GM12878 (cell line): ENCODE results near the gene HK1. TPM values are rescaled to one million over a fixed set of nuclear protein-coding genes. Genes with fewer than 3 reads are reported as not detected.

Experiments used
- ATAC-seq: fragments of 200-7000 bp; cut with Tn5 transposase; 3 replicates; pipeline ENCODE4 v1.9.1; 2020; ENCODE audit warnings: mild to moderate bottlenecking, moderate library complexity
- BruUV-seq: library from RNA; stranded (reverse); fragments of 400-500 nt; replicated peaks from 2 replicates; lab custom pipeline; 2021; lab: Mats Ljungman, UMichigan
- CTCF ChIA-PET: fragments of 300-600 bp; sonication (Branson Sonifier 250); formaldehyde crosslinking; extraction: SDS; loops from one replicate; lab custom pipeline; 2021; ENCODE audit warnings: inconsistent platforms; lab: Yijun Ruan, JAX
- POLR2A ChIA-PET: fragments of 350-600 bp; formaldehyde crosslinking; extraction: SDS; loops from one replicate; lab custom pipeline; 2021; ENCODE audit warnings: inconsistent platforms; lab: Charles Lee
- RAD21 ChIA-PET: fragments of 300-600 bp; sonication (Branson Sonifier 250); formaldehyde crosslinking; loops from one replicate; lab custom pipeline; 2023; ENCODE audit warnings: antibody characterized with exemption; ENCODE audit not compliant: unreplicated experiment; lab: Charles Lee
- SMC1A ChIA-PET: fragments of 300-600 bp; sonication (Branson Sonifier 250); formaldehyde crosslinking; loops from one replicate; lab custom pipeline; 2023; ENCODE audit not compliant: unreplicated experiment, uncharacterized antibody; lab: Charles Lee
- DNase-seq: peaks from one replicate; pipeline ENCODE4 v3.0.0-alpha.2; 2011; ENCODE audit warnings: low read depth, low spot score
- FAIRE-seq: peaks from 3 replicates; lab custom pipeline; 2011; peaks lifted over from hg19 to GRCh38; lab: Jason Lieb, UNC
- H2AFZ ChIP-seq: 2 replicates; pipeline ENCODE4 v1.6.0; 2011; ENCODE audit warnings: low read depth, low read length, control low read depth; ENCODE audit not compliant: control insufficient read depth
- H3K27ac ChIP-seq: 2 replicates; pipeline ENCODE4 v1.5.1; 2011; ENCODE audit warnings: control low read depth; ENCODE audit not compliant: control insufficient read depth, insufficient read depth
- H3K27me3 ChIP-seq, 2 experiments: replicated peaks in 1 of 2; 2 replicates each; pipeline versions ENCODE4 v1.6.0 to v1.6.1; 2011; ENCODE audit warnings: low read length in 1 of 2; ENCODE audit not compliant: control insufficient read depth in 2 of 2, insufficient read depth in 2 of 2
- H3K36me3 ChIP-seq, 2 experiments: 2 replicates each; pipeline ENCODE4 v1.5.1; 2011; ENCODE audit warnings: low read length in 1 of 2; ENCODE audit not compliant: control insufficient read depth in 2 of 2, insufficient read depth in 2 of 2
- H3K4me1 ChIP-seq: 2 replicates; pipeline ENCODE4 v1.6.1; 2011; ENCODE audit warnings: mild to moderate bottlenecking, low read length, moderate library complexity, mixed read lengths; ENCODE audit not compliant: control insufficient read depth, insufficient read depth
- H3K4me2 ChIP-seq: 2 replicates; pipeline ENCODE4 v1.6.0; 2011; ENCODE audit warnings: control low read depth; ENCODE audit not compliant: control insufficient read depth, insufficient read depth
- H3K4me3 ChIP-seq: fragments of 200-600 bp; sonication (generic); 2 replicates; pipeline ENCODE4 v1.5.1; 2016
- H3K79me2 ChIP-seq: 2 replicates; pipeline ENCODE4 v1.6.0; 2011; ENCODE audit warnings: low read length; ENCODE audit not compliant: control insufficient read depth, insufficient read depth
- H3K9ac ChIP-seq: 2 replicates; pipeline ENCODE4 v1.8.0; 2011; ENCODE audit warnings: low read length, control low read depth, mixed read lengths; ENCODE audit not compliant: control insufficient read depth, insufficient read depth
- H3K9me3 ChIP-seq: replicated peaks from 3 replicates; pipeline ENCODE4 v1.5.1; 2011; ENCODE audit warnings: mild to moderate bottlenecking, low read length; ENCODE audit not compliant: control insufficient read depth, insufficient read depth
- H4K20me1 ChIP-seq: 2 replicates; pipeline ENCODE4 v1.6.0; 2011; ENCODE audit not compliant: control insufficient read depth, insufficient read depth
- EED ChIP-seq: sonication (generic); IDR thresholded peaks from 2 replicates; pipeline ENCODE4 v1.6.1; 2016; ENCODE audit warnings: antibody characterized with exemption, low read depth
- MTA2 ChIP-seq: fragments of 450-650 bp; IDR thresholded peaks from 2 replicates; pipeline ENCODE4 v1.6.1; 2016; ENCODE audit warnings: low read depth, mild to moderate bottlenecking, moderate library complexity
- MYC ChIP-seq: IDR thresholded peaks from 2 replicates; pipeline ENCODE4 v1.6.1; 2011; ENCODE audit warnings: mild to moderate bottlenecking, low read length, moderate library complexity, inconsistent platforms; ENCODE audit not compliant: insufficient read depth, insufficient replicate concordance, insufficient read length, severe bottlenecking
- SMAD1 ChIP-seq: fragments of 450-650 bp; IDR thresholded peaks from 2 replicates; pipeline ENCODE4 v1.6.1; 2018; ENCODE audit warnings: mild to moderate bottlenecking, low read depth; ENCODE audit not compliant: partially characterized antibody
- SRF ChIP-seq, 2 experiments: IDR thresholded peaks; 2 replicates each; pipeline ENCODE4 v1.6.1; 2011; ENCODE audit warnings: low read depth in 2 of 2, low read length in 2 of 2, mild to moderate bottlenecking in 1 of 2, moderate library complexity in 1 of 2
- ZNF687 ChIP-seq: fragments of 450-650 bp; IDR thresholded peaks from 2 replicates; pipeline ENCODE4 v1.6.1; 2017; ENCODE audit warnings: mild to moderate bottlenecking, moderate library complexity
- ZSCAN29 ChIP-seq: fragments of 450-650 bp; IDR thresholded peaks from 2 replicates; pipeline ENCODE4 v1.6.1; 2017; ENCODE audit warnings: mild to moderate bottlenecking, moderate library complexity
- WGBS: methylation state at CpG from one replicate; pipeline ENCODE4 v1.1.6; 2016; ENCODE audit warnings: low lambda C conversion rate; ENCODE audit not compliant: insufficient replicate concordance, insufficient coverage; ENCODE audit errors: missing lambda C conversion rate; 5-methylcytosine and 5-hydroxymethylcytosine counted together
- in situ Hi-C: fragments of 300-500 bp; cut with MboI; formaldehyde crosslinking; loops from 9 replicates; pipeline ENCODE4 v1.14.3; 2018; ENCODE audit warnings: mixed read lengths
- intact Hi-C: fragments of 100-400 bp; cut with micrococcal nuclease; formaldehyde crosslinking; loops from one replicate; pipeline ENCODE4 v1.14.2; 2022; ENCODE audit not compliant: unreplicated experiment
- polyA plus RNA-seq, 11 experiments: library from polyadenylated mRNA; depleted of rRNA in 4 of 11; unstranded in 6 of 11; stranded (reverse) in 5 of 11; fragments of >200 nt; fragmentation: Nextera tagmentation in 4 of 11; fragmentation: Illumina TruSeq in 1 of 11; extraction: Ambion mirVana in 4 of 11; extraction: Trizol in 1 of 11; gene quantifications; 1 replicate in 1 of 11; 2 replicates in 10 of 11; pipeline versions ENCODE4 v1.2.1 to v1.2.3, GENCODE V29; 2011 to 2016; ENCODE audit warnings: inconsistent platforms in 2 of 11, missing spikeins in 2 of 11, low read depth in 1 of 11
- total RNA-seq, 4 experiments: library from RNA; depleted of rRNA in 3 of 4; stranded (reverse); fragments of >200 nt in 3 of 4; fragmentation: Illumina TruSeq in 1 of 4; extraction: Trizol in 1 of 4; gene quantifications; 2 replicates each; pipeline versions ENCODE4 v1.2.1 to v1.2.3, GENCODE V29; 2013 to 2021
- TF ChIP-seq, protein P1 (sequence below): IDR thresholded peaks from 2 replicates; pipeline ENCODE4 v1.6.1; 2012; ENCODE audit warnings: low read depth, low read length, improper control_type of control experiment
- TF ChIP-seq, protein P2 (sequence below): fragments of 450-650 bp; IDR thresholded peaks from 2 replicates; pipeline ENCODE4 v1.6.1; 2016; ENCODE audit warnings: mild to moderate bottlenecking, moderate library complexity, borderline replicate concordance
- TF ChIP-seq, protein P3 (sequence below): fragments of 450-650 bp; IDR thresholded peaks from 2 replicates; pipeline ENCODE4 v1.6.1; 2017; ENCODE audit warnings: mild to moderate bottlenecking

The HK1 gene
- total and polyA plus RNA-seq, 10 of the 15 experiments (the other 5 are each of a cell fraction or from before 2014, with no cell fraction given) = 3.4 to 77.3 (median 46.6) TPM

- TF ChIP-seq MTA2 = no peak
These were observed 119.7 kb downstream of the HK1 start (continued) for GRCh38 chr10:69397972-69398371.

DNA sequence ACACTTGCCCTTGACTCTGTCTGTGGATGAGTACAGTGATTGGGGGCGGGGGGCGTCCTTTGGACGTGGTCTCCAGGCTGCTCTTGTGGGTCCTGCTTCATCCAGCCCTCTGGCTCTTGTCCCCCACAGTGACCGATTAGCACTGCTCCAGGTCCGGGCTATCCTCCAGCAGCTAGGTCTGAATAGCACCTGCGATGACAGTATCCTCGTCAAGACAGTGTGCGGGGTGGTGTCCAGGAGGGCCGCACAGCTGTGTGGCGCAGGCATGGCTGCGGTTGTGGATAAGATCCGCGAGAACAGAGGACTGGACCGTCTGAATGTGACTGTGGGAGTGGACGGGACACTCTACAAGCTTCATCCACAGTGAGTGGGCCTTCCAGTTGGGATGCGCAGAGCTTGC is 120.2 kb downstream of the HK1 start:
- intact Hi-C loops (loop anchor here (10.0 kb wide), 1 partner anchor 404 kb away; no protein-coding TSS in a partner anchor), in situ Hi-C loops (no loop called here)
- Histone ChIP-seq H2AFZ (no peak overlapping the region), H3K4me2 (no peak overlapping the region), H3K9ac (no peak overlapping the region), H3K79me2 (no peaks in the 10 kb centered on the region), H3K27ac (no peak overlapping the region), H3K4me3 (no peak overlapping the region), H3K4me1 (no peaks in the 10 kb centered on the region), H3K27me3 (no peaks in the 10 kb centered on the region), H3K9me3 (no peaks in the 10 kb centered on the region), H4K20me1 (no peaks in the 10 kb centered on the region), H3K36me3 (peaks cover 9 to 21% of the 10 kb centered on the region in 2 experiments)
- POLR2A ChIA-PET = no interaction called here
- no TSS peak for BruUV-seq
- CTCF ChIA-PET = interaction anchor here (1.5 to 2.0 kb wide), 2 partner anchors 9 to 10 kb away, joined by 6 read pairs; no protein-coding TSS in a partner anchor
- RAD21 ChIA-PET = interaction anchor here (0.6 to 1.5 kb wide), 2 partner anchors 10 to 162 kb away, joined by 3 read pairs; no protein-coding TSS in a partner anchor
- 97% methylated on average over 16 of the region's 16 CpGs for WGBS
- SMC1A ChIA-PET = interaction anchor here (0.6 to 1.4 kb wide), 2 partner anchors 109 to 156 kb away, joined by 3 to 5 read pairs; no protein-coding TSS in a partner anchor
- no peak for FAIRE-seq
- no peak for ATAC-seq
- DNase-seq = no peak
- TF ChIP-seq MYC (no peak), ZSCAN29 (no peak), EED (no peak), MTA2 (no peak), ZNF687 (no peak), SMAD1 (no peak), SRF (IDR thresholded peaks at IDR 0.05; ENCODE audit: low read depth in 2 of 2, low read length in 2 of 2) (no peak)
- TF ChIP-seq, protein P1, sequence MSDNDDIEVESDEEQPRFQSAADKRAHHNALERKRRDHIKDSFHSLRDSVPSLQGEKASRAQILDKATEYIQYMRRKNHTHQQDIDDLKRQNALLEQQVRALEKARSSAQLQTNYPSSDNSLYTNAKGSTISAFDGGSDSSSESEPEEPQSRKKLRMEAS = no peak
- TF ChIP-seq, protein P2, sequence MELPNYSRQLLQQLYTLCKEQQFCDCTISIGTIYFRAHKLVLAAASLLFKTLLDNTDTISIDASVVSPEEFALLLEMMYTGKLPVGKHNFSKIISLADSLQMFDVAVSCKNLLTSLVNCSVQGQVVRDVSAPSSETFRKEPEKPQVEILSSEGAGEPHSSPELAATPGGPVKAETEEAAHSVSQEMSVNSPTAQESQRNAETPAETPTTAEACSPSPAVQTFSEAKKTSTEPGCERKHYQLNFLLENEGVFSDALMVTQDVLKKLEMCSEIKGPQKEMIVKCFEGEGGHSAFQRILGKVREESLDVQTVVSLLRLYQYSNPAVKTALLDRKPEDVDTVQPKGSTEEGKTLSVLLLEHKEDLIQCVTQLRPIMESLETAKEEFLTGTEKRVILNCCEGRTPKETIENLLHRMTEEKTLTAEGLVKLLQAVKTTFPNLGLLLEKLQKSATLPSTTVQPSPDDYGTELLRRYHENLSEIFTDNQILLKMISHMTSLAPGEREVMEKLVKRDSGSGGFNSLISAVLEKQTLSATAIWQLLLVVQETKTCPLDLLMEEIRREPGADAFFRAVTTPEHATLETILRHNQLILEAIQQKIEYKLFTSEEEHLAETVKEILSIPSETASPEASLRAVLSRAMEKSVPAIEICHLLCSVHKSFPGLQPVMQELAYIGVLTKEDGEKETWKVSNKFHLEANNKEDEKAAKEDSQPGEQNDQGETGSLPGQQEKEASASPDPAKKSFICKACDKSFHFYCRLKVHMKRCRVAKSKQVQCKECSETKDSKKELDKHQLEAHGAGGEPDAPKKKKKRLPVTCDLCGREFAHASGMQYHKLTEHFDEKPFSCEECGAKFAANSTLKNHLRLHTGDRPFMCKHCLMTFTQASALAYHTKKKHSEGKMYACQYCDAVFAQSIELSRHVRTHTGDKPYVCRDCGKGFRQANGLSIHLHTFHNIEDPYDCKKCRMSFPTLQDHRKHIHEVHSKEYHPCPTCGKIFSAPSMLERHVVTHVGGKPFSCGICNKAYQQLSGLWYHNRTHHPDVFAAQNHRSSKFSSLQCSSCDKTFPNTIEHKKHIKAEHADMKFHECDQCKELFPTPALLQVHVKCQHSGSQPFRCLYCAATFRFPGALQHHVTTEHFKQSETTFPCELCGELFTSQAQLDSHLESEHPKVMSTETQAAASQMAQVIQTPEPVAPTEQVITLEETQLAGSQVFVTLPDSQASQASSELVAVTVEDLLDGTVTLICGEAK = no peak
- TF ChIP-seq, protein P3, sequence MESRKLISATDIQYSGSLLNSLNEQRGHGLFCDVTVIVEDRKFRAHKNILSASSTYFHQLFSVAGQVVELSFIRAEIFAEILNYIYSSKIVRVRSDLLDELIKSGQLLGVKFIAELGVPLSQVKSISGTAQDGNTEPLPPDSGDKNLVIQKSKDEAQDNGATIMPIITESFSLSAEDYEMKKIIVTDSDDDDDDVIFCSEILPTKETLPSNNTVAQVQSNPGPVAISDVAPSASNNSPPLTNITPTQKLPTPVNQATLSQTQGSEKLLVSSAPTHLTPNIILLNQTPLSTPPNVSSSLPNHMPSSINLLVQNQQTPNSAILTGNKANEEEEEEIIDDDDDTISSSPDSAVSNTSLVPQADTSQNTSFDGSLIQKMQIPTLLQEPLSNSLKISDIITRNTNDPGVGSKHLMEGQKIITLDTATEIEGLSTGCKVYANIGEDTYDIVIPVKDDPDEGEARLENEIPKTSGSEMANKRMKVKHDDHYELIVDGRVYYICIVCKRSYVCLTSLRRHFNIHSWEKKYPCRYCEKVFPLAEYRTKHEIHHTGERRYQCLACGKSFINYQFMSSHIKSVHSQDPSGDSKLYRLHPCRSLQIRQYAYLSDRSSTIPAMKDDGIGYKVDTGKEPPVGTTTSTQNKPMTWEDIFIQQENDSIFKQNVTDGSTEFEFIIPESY = no peak
